ENCODE measurements around the gene TMEM59.

The TMEM59 gene

GRCh38 chr1:54052934-54053744 is at the start of gene TMEM59, which contains the start of gene TCEANC2 (continued):
- TF ChIP-seq GLIS2 (tag by site-specific recombination; IDR thresholded peaks at IDR 0.05): peak; percentile 95
- 0 out of 2 replicates have a peak, but pooled peaks have one; percentile 39 for TF ChIP-seq ZNF223 (tag by site-specific recombination; IDR thresholded peaks at IDR 0.05)
- no peak for TF ChIP-seq PRDM1 (tag by site-specific recombination; IDR thresholded peaks at IDR 0.05)
- peak; percentile 79 for TF ChIP-seq KLF9 (tag by site-specific recombination; IDR thresholded peaks at IDR 0.05; ENCODE audit: low read depth)
- TF ChIP-seq OSR2 (tag by site-specific recombination; IDR thresholded peaks at IDR 0.05): peak; percentile 18; the same call in 1 of the 2 replicates
- TF ChIP-seq ZNF239 (tag by site-specific recombination; IDR thresholded peaks at IDR 0.05): 0 out of 2 replicates have a peak, but pooled peaks have one; percentile 21
- no peak for TF ChIP-seq ZNF624 (tag by site-specific recombination; IDR thresholded peaks at IDR 0.05)
- peak; percentile 96; the same call in 1 of the 2 replicates for TF ChIP-seq ZNF580 (tag by site-specific recombination; IDR thresholded peaks at IDR 0.05)
- TF ChIP-seq ZBTB11 (tag by site-specific recombination; conservative IDR thresholded peaks at IDR 0.05; ENCODE audit: low read depth): peak; percentile 95
- TF ChIP-seq BCL6B (tag by site-specific recombination; IDR thresholded peaks at IDR 0.05): no peak
- TF ChIP-seq ZNF248 (tag by site-specific recombination; IDR thresholded peaks at IDR 0.05): no peak
- TF ChIP-seq ZNF174 (tag by site-specific recombination; IDR thresholded peaks at IDR 0.05): no peak
- TF ChIP-seq YY1 (tag by site-specific recombination; IDR thresholded peaks at IDR 0.05): peak; percentile 83
- TF ChIP-seq TRIM28 (IDR thresholded peaks at IDR 0.05; ENCODE audit: borderline replicate concordance, low read length): no peak
- 0 out of 2 replicates have a peak, but pooled peaks have one; percentile 60 for TF ChIP-seq ZBTB48 (tag by site-specific recombination; IDR thresholded peaks at IDR 0.05)
- no peak for TF ChIP-seq ZNF266 (tag by site-specific recombination; IDR thresholded peaks at IDR 0.05; ENCODE audit: low read depth)
- peak; percentile 7; the same call in 1 of the 2 replicates for TF ChIP-seq KLF17 (tag by site-specific recombination; IDR thresholded peaks at IDR 0.05)
- TF ChIP-seq GLIS1 (tag by site-specific recombination; IDR thresholded peaks at IDR 0.05): peak; percentile 49; the same call in 1 of the 2 replicates
- TF ChIP-seq ZNF350 (tag by site-specific recombination; IDR thresholded peaks at IDR 0.05): no peak
- TF ChIP-seq KLF8 (tag by site-specific recombination; IDR thresholded peaks at IDR 0.05): peak; percentile 82
- no peak for TF ChIP-seq ZNF530 (tag by site-specific recombination; IDR thresholded peaks at IDR 0.05; ENCODE audit: low read depth)
- TF ChIP-seq ZSCAN16 (tag by site-specific recombination; IDR thresholded peaks at IDR 0.05): no peak
- no peak for TF ChIP-seq INSM2 (tag by site-specific recombination; IDR thresholded peaks at IDR 0.05)
- TF ChIP-seq ZFP69B (tag by site-specific recombination; IDR thresholded peaks at IDR 0.05): peak; percentile 49; the same call in 1 of the 2 replicates
- peak; percentile 17; the same call in 1 of the 2 replicates for TF ChIP-seq ZNF660 (tag by site-specific recombination; IDR thresholded peaks at IDR 0.05)
- TF ChIP-seq ZFHX2 (tag by site-specific recombination; conservative IDR thresholded peaks at IDR 0.05): peak; percentile 86
- peak; percentile 84; the same call in 1 of the 2 replicates for TF ChIP-seq PRDM4 (tag by site-specific recombination; IDR thresholded peaks at IDR 0.05)
- no peak for TF ChIP-seq ZNF423 (tag by site-specific recombination; IDR thresholded peaks at IDR 0.05)
- TF ChIP-seq ZNF600 (tag by site-specific recombination; IDR thresholded peaks at IDR 0.05): 0 out of 2 replicates have a peak, but pooled peaks have one; percentile 10
- TF ChIP-seq ZNF830 (tag by site-specific recombination; IDR thresholded peaks at IDR 0.05; ENCODE audit: low read depth): no peak

Measured in HEK293 (cell line).